Karpas-422 (cell line): Measurements from ENCODE around the gene PTPN1. TPM values are rescaled to one million over a fixed set of nuclear protein-coding genes. Genes with fewer than 3 reads are reported as not detected.
A peak's percentile ranks its signal among the peaks of the same experiment; 100 is the strongest.

Source experiments
- DNase-seq: peaks from one replicate; pipeline ENCODE4 v3.0.0-alpha.2; 2015
- H2AFZ ChIP-seq: fragments of 200-600 bp; sonication (generic); 2 replicates; pipeline ENCODE4 v1.6.1; 2014; ENCODE audit warnings: antibody characterized with exemption, low read length, mixed read lengths
- H3K27ac ChIP-seq: fragments of 200-600 bp; sonication (generic); 2 replicates; pipeline ENCODE4 v1.5.1; 2014; ENCODE audit warnings: mild to moderate bottlenecking, low read length, moderate library complexity
- H3K27me3 ChIP-seq: fragments of 200-600 bp; sonication (generic); 2 replicates; pipeline ENCODE4 v1.6.1; 2014; ENCODE audit warnings: low read length, mixed read lengths
- H3K36me3 ChIP-seq: fragments of 200-600 bp; sonication (generic); 2 replicates; pipeline ENCODE4 v1.6.1; 2014; ENCODE audit warnings: low read length, mixed read lengths; ENCODE audit not compliant: insufficient read depth
- H3K4me1 ChIP-seq: fragments of 200-600 bp; sonication (generic); 2 replicates; pipeline ENCODE4 v1.6.1; 2014; ENCODE audit warnings: mild to moderate bottlenecking, low read length, mixed read lengths
- H3K4me2 ChIP-seq: fragments of 200-600 bp; sonication (generic); 2 replicates; pipeline ENCODE4 v1.6.1; 2014; ENCODE audit warnings: low read length, low read depth, mild to moderate bottlenecking; ENCODE audit not compliant: poor library complexity, severe bottlenecking
- H3K4me3 ChIP-seq: fragments of 200-600 bp; sonication (generic); 2 replicates; pipeline ENCODE4 v1.5.1; 2014; ENCODE audit warnings: mild to moderate bottlenecking, antibody characterized with exemption, low read length, mixed read lengths
- H3K79me2 ChIP-seq: fragments of 200-600 bp; sonication (generic); 2 replicates; pipeline ENCODE4 v1.6.1; 2014; ENCODE audit warnings: mild to moderate bottlenecking, low read length, mixed read lengths
- H3K9ac ChIP-seq: fragments of 200-600 bp; sonication (generic); 2 replicates; pipeline ENCODE4 v1.6.0; 2014; ENCODE audit warnings: low read length
- H3K9me2 ChIP-seq: fragments of 200-600 bp; sonication (generic), shearing (Covaris generic); replicated peaks from 2 replicates; pipeline ENCODE4 v1.6.0; 2014; ENCODE audit warnings: mild to moderate bottlenecking, low read length, moderate library complexity; ENCODE audit not compliant: insufficient read depth
- H3K9me3 ChIP-seq: fragments of 300-700, 200-600 bp; sonication (generic); 2 replicates; pipeline ENCODE4 v1.6.1; 2014; ENCODE audit warnings: low read length, mixed read lengths
- H4K20me1 ChIP-seq: fragments of 200-600 bp; sonication (generic); 2 replicates; pipeline ENCODE4 v1.6.1; 2014; ENCODE audit warnings: mild to moderate bottlenecking, antibody characterized with exemption, low read length, low read depth; ENCODE audit not compliant: insufficient read depth
- total RNA-seq: library from RNA; depleted of rRNA; stranded (reverse); fragments of >200 nt; shearing (Covaris generic); gene quantifications from 2 replicates; pipeline ENCODE4 v1.2.3, GENCODE V29; 2014; ENCODE audit warnings: low replicate concordance

Gene PTPN1
- total RNA-seq, 1 experiment from 2014 or later, result 6.5 TPM

- Histone ChIP-seq H2AFZ (no peak overlapping the region), H4K20me1 (peaks cover 83% of the 10 kb centered on the region), H3K27ac (no peak overlapping the region), H3K4me1 (peaks cover 32% of the 10 kb centered on the region), H3K4me2 (no peak overlapping the region), H3K36me3 (no peaks in the 10 kb centered on the region), H3K27me3 (no peaks in the 10 kb centered on the region), H3K79me2 (0 out of 2 replicates have a peak, but pooled peaks cover 4% of the 10 kb centered on the region), H3K9ac (no peak overlapping the region), H3K9me2 (no peaks in the 10 kb centered on the region), H3K4me3 (no peak overlapping the region), H3K9me3 (no peaks in the 10 kb centered on the region)
- DNase-seq, result no peak
Measured at GRCh38 chr20:50520222-50520880, 10.2 kb downstream of the PTPN1 start.

DNA sequence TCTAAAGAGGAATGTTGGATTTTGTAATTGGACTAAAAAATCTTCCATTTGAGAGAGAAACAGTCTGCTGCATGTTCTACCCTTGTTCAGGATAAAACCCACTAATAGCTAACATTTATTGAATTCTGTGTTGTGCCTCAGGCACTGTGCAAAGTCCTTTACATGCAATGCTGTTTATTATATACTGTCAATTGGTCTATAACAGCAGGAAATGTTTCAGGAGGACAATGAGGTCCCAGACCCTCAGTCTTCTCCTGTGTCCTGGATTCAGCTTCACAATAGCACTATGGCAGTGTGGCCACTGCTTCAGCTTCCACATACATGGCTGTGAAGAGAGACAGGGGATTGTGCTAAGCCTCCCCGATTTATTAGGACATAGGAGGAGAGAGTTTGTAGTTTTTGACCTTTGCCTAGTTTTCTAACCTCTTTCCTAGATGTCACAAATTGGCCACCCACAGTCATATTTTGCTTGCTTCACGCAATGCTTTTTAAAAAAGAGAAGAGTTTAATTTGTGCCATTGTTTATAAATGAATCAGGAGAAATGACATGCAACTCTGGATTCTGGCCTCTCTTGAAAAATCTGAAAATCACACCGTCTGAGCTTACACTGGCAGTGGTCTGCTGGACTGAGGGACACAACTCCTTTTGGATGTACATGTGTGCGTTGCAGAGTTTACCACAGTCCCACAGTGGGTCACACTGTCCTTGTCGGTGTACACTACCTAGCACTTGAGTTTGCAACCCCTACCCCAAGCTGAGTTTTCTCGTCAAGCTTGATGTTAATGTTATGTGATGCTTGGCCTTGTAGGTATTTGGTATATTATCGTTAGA is 11.3 kb downstream of the PTPN1 start:
- Histone ChIP-seq H3K27me3 (no peaks in the 10 kb centered on the region), H2AFZ (no peak overlapping the region), H3K36me3 (no peaks in the 10 kb centered on the region), H3K9me3 (no peaks in the 10 kb centered on the region), H3K9me2 (no peaks in the 10 kb centered on the region), H3K9ac (no peak overlapping the region), H3K4me2 (no peak overlapping the region), H3K27ac (no peak overlapping the region), H3K4me3 (no peak overlapping the region), H3K79me2 (0 out of 2 replicates have a peak, but pooled peaks cover 6% of the 10 kb centered on the region), H3K4me1 (peaks cover 22% of the 10 kb centered on the region), H4K20me1 (peaks cover 81% of the 10 kb centered on the region)
- no peak for DNase-seq

- DNase-seq, result no peak
- H3K9ac ChIP-seq, result no peak overlapping the region
- H3K27me3 ChIP-seq, result no peaks in the 10 kb centered on the region
- H3K79me2 ChIP-seq, result 0 out of 2 replicates have a peak, but pooled peaks cover 6% of the 10 kb centered on the region
- no peak overlapping the region for H3K4me3 ChIP-seq
- H3K36me3 ChIP-seq, result no peaks in the 10 kb centered on the region
- H4K20me1 ChIP-seq, result peaks cover 83% of the 10 kb centered on the region
- H3K9me2 ChIP-seq, result no peaks in the 10 kb centered on the region
- no peak overlapping the region for H2AFZ ChIP-seq
- peaks cover 17% of the 10 kb centered on the region for H3K4me1 ChIP-seq
- no peak overlapping the region for H3K27ac ChIP-seq
- H3K4me2 ChIP-seq, result no peak overlapping the region
- H3K9me3 ChIP-seq, result no peaks in the 10 kb centered on the region
Measured at GRCh38 chr20:50522053-50522674, 12.0 kb downstream of the PTPN1 start.

- H3K9me3 ChIP-seq, result no peaks in the 10 kb centered on the region
- H3K36me3 ChIP-seq, result no peaks in the 10 kb centered on the region
- H2AFZ ChIP-seq, result no peak overlapping the region
- H4K20me1 ChIP-seq, result peaks cover 75% of the 10 kb centered on the region
- H3K4me3 ChIP-seq, result no peak overlapping the region
- no peaks in the 10 kb centered on the region for H3K27me3 ChIP-seq
- DNase-seq, result no peak
- peak overlapping the region; percentile 26 for H3K4me2 ChIP-seq
- no peak overlapping the region for H3K9ac ChIP-seq
- 0 out of 2 replicates have a peak, but pooled peaks cover 3% of the 10 kb centered on the region for H3K79me2 ChIP-seq
- no peaks in the 10 kb centered on the region for H3K9me2 ChIP-seq
- H3K4me1 ChIP-seq, result peaks cover 22% of the 10 kb centered on the region
- no peak overlapping the region for H3K27ac ChIP-seq
Measured at GRCh38 chr20:50523552-50524167, 13.5 kb downstream of the PTPN1 start.

DNA sequence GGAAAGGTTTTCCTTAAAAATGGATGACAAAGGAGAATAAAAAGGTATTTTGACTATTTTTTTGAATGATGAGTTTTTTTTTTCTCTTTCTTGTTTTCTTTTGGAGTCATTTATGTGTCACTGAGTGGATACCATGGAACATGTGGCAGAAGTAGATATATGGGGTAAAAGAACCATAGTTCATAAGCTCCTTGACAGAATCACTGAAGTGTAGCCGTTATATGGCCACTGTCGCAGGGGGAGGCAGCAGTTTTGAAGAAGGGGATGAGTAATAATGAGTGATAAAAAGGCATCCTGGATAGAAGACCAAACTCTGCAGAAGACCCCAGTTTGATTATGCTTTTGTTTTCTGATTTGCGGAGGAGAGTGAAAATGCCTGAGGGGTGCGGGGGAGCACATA is 15.5 kb downstream of the PTPN1 start:
- Histone ChIP-seq H3K4me3 (no peak overlapping the region), H3K4me2 (no peak overlapping the region), H3K4me1 (peaks cover 22% of the 10 kb centered on the region), H3K9me3 (no peaks in the 10 kb centered on the region), H3K9ac (no peak overlapping the region), H3K27ac (no peak overlapping the region), H3K79me2 (0 out of 2 replicates have a peak, but pooled peaks cover 3% of the 10 kb centered on the region), H4K20me1 (peaks cover 65% of the 10 kb centered on the region), H3K27me3 (no peaks in the 10 kb centered on the region), H3K36me3 (no peaks in the 10 kb centered on the region), H3K9me2 (no peaks in the 10 kb centered on the region), H2AFZ (no peak overlapping the region)
- no peak for DNase-seq

GRCh38 chr20:50526403-50526989 is 16.3 kb downstream of the PTPN1 start:
- Histone ChIP-seq H4K20me1 (peaks cover 62% of the 10 kb centered on the region), H3K79me2 (0 out of 2 replicates have a peak, but pooled peaks cover 3% of the 10 kb centered on the region), H3K27me3 (no peaks in the 10 kb centered on the region), H3K9me2 (no peaks in the 10 kb centered on the region), H3K4me3 (no peak overlapping the region), H3K9me3 (no peaks in the 10 kb centered on the region), H3K36me3 (no peaks in the 10 kb centered on the region), H2AFZ (no peak overlapping the region), H3K27ac (no peak overlapping the region), H3K9ac (no peak overlapping the region), H3K4me1 (peaks cover 22% of the 10 kb centered on the region), H3K4me2 (no peak overlapping the region)
- no peak for DNase-seq

DNA sequence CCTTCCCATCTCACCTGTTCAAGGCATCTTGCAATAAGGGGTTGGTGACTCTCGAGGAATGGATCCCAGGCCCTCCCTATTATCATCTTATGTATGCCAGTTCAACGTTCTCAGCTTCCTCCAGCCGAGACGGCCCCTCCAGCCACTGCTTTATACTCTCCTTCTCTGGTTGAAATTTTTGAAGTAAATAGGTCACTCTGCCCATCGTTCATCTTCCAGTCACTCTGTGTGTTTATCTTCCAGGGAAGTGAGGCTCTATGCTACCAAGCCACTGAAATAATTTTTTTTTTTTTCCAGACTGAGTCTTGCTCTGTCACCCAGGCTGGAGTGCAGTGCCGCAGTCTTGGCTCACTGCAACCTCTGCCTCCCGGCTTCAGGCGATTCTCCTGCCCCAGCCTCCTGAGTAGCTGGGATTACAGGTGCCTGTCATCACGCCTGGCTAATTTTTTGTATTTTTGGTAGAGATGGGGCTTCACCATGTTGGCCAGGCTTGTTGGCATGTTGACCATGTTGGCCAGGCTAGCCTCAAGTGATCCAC is 17.0 kb downstream of the PTPN1 start:
- H3K4me2 ChIP-seq, result no peak overlapping the region
- H3K9me3 ChIP-seq, result no peaks in the 10 kb centered on the region
- H3K79me2 ChIP-seq, result 0 out of 2 replicates have a peak, but pooled peaks cover 3% of the 10 kb centered on the region
- H3K4me1 ChIP-seq, result peaks cover 22% of the 10 kb centered on the region
- H3K27ac ChIP-seq, result no peak overlapping the region
- H3K9ac ChIP-seq, result no peak overlapping the region
- no peak overlapping the region for H3K4me3 ChIP-seq
- no peaks in the 10 kb centered on the region for H3K9me2 ChIP-seq
- peaks cover 61% of the 10 kb centered on the region for H4K20me1 ChIP-seq
- no peak overlapping the region for H2AFZ ChIP-seq
- DNase-seq, result no peak
- H3K36me3 ChIP-seq, result no peaks in the 10 kb centered on the region
- H3K27me3 ChIP-seq, result no peaks in the 10 kb centered on the region
